Activated CD8-positive, alpha-beta memory T cell treated with anti-CD3 and anti-CD28 coated beads, Interleukin-2, amount 50 U/mL, for 1 hour (primary cell): ENCODE results near the gene RPL7A.

Source experiments
- DNase-seq: peaks from one replicate; pipeline ENCODE4 v3.0.0-alpha.2; 2020; ENCODE audit errors: extremely low read depth

RPL7A gene

GRCh38 chr9:133347515-133347984 lies 468 bp upstream of the RPL7A start:
- no peak for DNase-seq

- no peak for DNase-seq
Observed at GRCh38 chr9:133348718-133349573, 928 bp downstream of the RPL7A start.

- no peak for DNase-seq
Observed at GRCh38 chr9:133349965-133350616, 2.1 kb downstream of the RPL7A start.

DNA sequence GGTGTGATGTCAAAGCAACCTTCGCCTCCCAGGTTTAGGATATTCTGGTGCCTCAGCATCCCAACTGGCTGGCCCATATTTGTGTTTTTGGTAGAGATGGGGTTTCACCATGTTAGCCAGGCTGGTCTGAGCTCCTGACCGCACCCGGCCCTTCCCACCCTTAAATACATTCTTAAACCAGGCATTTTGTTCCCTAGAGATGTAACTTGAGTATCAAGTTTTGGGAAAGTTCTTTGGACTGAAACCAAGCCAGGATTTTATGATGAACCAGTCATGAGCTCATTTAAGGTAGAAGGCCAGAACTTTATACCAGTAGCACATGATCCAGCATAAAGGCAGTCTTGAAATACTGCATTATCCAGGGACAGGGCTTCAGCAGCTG lies 3.5 kb downstream of the RPL7A start:
- no peak for DNase-seq

- DNase-seq: no peak
Observed at GRCh38 chr9:133351908-133352634, 4.1 kb downstream of the RPL7A start.

DNA sequence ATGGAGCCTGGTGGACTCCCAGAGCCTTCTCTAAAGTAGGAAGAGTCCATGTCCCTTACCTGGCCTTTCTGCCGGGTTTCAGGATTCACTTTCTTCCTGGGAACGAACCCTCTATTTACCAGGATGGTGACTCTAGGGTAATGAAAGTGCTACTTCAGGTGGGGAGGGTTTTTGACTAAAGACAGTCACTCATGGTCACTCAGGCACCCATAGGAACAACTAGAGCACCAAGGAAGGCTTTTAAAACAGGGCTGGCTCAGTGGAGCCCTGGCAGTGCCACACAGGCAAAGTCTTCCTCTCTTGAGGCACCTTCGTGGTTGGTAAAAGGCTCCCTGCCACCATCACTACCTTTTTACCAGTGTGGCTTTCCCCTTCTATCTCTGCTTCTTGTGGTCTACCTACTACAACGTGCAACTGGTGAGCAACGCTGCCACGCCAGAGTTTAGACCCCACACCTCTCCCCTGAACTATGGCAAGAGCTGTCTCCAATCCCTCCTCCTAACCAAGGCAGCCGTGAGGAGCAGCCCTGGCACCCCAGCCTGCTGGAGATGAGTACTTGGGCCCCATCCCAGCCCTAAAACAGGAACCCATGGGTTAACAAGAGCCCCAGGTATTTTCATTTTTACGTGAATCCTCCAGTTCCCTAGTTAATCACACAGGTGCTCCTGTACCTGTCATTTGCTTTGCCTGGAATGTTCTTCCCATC lies 4.8 kb downstream of the RPL7A start:
- DNase-seq: no peak

DNA sequence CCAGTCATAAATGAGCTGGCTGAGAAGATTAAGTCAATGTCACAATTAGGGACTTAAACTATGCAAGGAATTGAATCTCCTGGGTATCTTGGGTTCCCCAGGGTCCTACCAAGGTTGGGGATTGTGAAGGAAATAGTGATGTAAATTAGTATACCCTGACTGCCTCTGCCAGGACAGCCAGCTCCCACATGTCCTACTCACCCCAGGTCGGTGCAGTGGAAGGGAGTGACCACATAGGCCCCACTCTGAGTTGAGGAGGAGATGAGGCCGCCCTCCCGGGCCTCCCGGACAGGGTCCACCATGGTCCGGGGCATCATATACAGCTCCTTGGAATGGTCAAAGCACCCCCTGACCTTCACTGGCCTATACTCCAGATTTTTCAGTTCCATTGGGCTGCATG lies 5.5 kb downstream of the RPL7A start:
- DNase-seq: no peak

DNA sequence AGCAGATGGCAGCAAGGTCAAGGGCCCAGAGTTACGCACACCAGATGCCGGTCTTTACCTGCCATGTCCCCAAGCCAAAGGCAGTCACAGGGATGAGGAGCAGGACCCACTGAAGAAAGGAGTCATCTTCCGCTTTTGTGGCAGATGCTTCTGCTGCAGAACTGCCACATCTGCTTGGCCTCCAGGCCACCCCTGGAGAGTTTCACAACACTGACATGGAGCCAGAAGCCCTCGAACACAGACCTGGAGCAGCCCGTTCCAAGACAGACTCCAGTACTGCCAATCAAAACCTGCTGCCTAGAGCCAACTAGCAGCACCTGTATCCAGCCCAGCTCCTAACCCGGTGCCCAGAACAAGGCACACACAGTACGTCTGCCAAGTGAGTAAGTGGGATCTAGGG lies 6.7 kb downstream of the RPL7A start:
- no peak for DNase-seq

- DNase-seq: no peak
Observed at GRCh38 chr9:133355881-133356357, 7.9 kb downstream of the RPL7A start.

DNA sequence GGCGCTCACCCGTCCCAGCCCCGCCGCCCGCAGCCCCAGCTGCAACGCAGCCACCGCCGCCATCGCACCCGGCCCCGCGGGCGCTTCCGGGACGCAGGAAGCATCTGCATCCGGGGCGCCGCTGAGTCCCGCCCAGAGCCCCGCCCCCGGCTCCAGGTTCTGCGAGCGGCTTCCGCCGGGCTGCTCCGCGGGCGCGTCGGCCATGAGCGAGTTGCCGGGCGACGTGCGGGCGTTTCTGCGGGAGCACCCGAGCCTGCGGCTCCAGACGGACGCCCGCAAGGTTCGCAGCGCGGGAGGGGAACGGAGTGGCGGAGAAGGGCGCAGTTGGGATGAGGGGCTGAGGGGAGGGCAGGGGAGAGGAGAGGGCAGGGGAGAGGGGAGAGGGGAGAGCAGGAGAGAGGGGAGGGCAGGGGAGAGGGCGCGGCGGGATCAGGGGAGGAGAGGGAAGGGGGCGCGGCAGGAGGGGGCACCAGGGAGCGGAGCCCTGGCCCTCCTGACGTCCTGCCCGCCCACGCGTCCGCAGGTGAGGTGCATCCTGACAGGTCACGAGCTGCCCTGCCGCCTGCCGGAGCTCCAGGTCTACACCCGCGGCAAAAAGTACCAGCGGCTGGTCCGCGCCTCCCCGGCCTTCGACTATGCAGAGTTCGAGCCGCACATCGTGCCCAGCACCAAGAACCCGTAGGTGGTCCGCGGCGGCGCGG lies 8.5 kb downstream of the RPL7A start, which contains the start of the genes SURF1 and SURF2:
Gene SURF1 (minus strand): TSS at position 97 of the 701 bp plus-strand sequence. CDS start 34 bp downstream, at position 63.
Gene SURF2 (plus strand): TSS at position 160 of the 701 bp plus-strand sequence. CDS start 43 bp downstream, at position 203.
- DNase-seq: no peak

DNA sequence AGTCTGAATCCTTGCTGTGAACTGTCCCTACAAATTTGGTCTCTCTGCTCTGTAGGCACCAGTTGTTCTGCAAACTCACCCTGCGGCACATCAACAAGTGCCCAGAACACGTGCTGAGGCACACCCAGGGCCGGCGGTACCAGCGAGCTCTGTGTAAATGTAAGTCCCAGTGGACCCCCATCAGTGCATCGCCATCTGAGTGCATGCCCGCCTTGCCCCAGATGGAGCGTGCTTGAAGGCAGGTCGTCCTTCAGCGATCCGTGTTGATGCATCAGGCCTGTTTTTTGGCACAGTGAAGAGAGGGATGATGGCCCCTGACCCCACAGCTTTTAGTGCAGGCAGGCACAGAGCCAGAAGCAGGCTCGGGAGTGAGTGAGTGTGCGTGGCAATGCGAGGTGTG lies 9.6 kb downstream of the RPL7A start:
- no peak for DNase-seq

- DNase-seq: no peak
Observed at GRCh38 chr9:133359399-133360175, 11.6 kb downstream of the RPL7A start.

DNA sequence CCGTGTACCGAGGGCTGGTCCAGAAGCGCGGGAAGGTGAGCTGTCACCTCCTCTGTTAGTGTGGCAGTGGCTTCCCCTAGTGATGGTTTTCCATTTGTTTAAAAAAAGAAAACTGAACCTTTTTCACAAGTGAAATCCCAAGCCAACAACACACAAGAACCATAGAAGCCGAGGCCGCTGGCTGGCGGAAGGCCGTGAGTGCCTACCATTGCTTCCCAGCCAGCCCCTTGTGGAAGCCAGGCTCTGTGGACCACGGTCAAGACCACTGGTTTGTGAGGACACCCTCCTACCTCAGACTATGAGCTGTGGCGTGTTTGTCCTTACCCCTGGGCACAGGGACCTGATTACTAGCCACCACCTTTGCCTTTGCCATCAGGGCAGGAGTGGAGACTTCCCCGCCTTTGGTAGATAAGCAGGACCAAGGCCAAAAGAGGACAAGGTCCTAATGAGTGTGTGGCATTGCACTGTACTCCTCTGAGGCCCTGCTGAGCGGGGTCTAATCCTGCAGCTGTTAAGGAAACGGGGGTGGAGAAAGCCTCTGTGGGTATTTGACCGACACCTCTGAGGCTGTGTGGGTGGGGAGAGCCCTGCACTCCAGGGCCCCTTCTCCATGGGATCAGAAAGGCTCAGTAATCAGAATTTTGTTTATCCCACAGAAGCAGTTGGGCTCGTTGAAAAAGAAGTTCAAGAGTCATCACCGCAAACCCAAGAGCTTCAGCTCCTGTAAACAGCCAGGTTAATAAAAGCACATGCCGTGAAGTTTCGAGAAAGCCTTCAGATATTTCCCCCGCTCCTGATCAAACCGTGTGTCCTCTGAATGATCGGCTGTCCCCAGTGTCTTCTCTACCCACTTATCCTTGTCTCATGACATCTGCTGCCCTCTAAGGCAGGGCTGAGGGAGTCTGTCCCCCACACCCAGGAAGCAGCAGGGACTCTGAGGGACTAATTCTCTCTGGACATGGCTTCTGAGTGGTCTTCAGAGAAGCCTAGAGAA lies 12.7 kb downstream of the RPL7A start:
- DNase-seq: no peak

DNA sequence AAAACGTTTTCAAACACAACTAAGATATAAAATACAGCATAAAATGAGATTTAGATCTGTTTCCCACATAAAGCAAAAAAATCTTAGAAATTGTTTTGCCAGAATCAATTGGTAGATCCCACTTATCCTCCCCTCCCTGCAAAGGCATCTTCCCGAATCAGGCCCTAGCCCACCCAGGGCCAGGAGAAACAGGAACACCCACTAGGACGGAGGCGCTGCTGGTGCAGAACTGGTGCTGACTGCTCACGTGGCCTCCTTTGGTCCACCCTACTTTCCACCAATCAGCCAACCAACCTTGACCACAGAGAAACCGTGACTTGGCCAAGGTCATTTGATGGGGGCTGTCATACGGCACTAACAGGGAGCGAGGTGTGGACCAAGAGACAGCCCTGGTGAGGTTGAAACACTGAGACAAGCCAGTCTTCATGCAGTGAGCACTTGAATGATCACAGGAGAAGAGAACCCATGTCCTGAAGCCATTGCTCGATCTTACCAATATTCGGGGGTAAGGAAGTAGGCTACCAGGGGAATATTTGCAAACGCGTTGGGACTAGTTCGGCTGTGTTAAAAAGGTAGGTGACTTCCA lies 13.6 kb downstream of the RPL7A start:
- no peak for DNase-seq

- no peak for DNase-seq
Observed at GRCh38 chr9:133362359-133363044, 14.5 kb downstream of the RPL7A start.

DNA sequence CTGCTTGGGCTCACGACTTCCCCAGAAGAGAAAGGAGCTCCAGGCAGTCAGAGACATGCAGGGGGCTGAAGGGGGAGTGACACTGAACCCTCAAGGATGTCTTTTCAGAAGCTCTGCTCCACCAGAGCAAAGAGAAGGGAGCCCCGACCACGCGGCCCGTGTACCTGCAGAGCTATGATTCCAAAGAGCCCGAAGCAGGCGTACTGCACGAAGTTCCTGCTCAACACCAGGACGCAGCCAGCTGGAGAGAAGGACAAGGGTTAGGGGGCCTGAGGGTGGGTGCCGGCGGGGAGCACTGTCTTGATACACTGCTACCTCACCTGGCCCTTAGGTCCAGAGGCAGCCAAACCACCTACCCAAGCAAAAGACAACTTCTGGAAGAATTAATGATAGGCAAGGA lies 18.4 kb downstream of the RPL7A start:
- no peak for DNase-seq

GRCh38 chr9:133367221-133367620 lies 19.2 kb downstream of the RPL7A start:
- no peak for DNase-seq

- no peak for DNase-seq
Observed at GRCh38 chr9:133367778-133368177, 19.8 kb downstream of the RPL7A start.
